Lower leg skin (tissue), 3 donors: ENCODE measurements around the gene CRACR2A.

Source experiments
- POLR2A ChIP-seq, 2 donors: fragments of 450-650 bp; IDR thresholded peaks; one replicate each; pipeline ENCODE4 v1.6.1; 2016 to 2017; ENCODE audit warnings: antibody characterized with exemption in 2 of 2, mild to moderate bottlenecking in 1 of 2, moderate library complexity in 1 of 2
- TF ChIP-seq, protein P1 (sequence below), 3 donors: fragments of 450-650 bp; IDR thresholded peaks; one replicate each; pipeline ENCODE4 v1.5.1; 2016; ENCODE audit warnings: antibody characterized with exemption in 3 of 3, mild to moderate bottlenecking in 3 of 3, moderate library complexity in 2 of 3

DNA sequence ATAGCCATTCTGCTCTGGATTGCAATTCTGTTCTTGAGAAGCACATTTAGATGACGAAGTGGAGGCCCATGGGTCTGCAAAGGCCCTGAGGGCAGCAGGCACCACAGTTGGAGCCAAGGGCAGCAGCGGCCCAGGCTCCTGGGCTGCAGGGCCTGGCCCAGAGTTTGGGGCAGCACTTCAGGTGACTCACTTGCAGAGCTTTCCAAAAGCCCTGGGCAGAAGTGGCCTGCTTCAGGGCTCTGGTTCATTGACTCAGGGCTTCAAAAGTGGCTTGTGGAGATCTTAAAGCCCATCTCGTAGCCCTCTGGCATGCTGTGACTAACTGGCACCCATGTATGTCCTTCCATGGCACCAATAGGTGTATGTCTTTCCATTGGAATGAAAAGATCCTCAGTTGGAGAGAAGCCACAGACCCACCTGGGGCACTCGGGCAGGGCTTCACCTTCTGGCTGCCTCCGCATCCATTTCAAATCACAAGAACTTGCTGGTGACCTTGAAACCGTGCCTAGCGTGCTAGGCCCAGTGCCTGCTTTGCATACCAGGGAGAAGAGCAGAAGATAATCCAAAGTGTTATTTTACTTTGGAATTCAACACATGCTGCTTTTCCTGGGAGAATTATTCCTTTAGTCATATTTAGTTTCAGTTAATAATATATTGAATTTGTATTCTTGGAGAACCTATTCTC lies 155.2 kb downstream of the CRACR2A start:
- TF ChIP-seq, protein P1, sequence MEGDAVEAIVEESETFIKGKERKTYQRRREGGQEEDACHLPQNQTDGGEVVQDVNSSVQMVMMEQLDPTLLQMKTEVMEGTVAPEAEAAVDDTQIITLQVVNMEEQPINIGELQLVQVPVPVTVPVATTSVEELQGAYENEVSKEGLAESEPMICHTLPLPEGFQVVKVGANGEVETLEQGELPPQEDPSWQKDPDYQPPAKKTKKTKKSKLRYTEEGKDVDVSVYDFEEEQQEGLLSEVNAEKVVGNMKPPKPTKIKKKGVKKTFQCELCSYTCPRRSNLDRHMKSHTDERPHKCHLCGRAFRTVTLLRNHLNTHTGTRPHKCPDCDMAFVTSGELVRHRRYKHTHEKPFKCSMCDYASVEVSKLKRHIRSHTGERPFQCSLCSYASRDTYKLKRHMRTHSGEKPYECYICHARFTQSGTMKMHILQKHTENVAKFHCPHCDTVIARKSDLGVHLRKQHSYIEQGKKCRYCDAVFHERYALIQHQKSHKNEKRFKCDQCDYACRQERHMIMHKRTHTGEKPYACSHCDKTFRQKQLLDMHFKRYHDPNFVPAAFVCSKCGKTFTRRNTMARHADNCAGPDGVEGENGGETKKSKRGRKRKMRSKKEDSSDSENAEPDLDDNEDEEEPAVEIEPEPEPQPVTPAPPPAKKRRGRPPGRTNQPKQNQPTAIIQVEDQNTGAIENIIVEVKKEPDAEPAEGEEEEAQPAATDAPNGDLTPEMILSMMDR (IDR thresholded peaks at IDR 0.05) = no peak
- TF ChIP-seq POLR2A (IDR thresholded peaks at IDR 0.05) = no peak
